ACHN (cell line): Measurements from ENCODE around the gene PCDHGA11.
A peak's percentile ranks its signal among the peaks of the same experiment; 100 is the strongest.
"Not testable (repeated sequence)": the region's sequence is repeated elsewhere in the genome, so short reads cannot be mapped to it uniquely, and the experiment has no call there.

Experiments used
- DNase-seq: peaks from one replicate; pipeline ENCODE4 v3.0.0-alpha.2; 2015
- in situ Hi-C: cut with HindIII; loops from 2 replicates; pipeline ENCODE4 v1.10.0; 2017; ENCODE audit warnings: low sequenced_read_pairs, low pct_ligation_motif_present, low pct_unique_long_range_greater_than_20kb

The PCDHGA11 gene

GRCh38 chr5:141397756-141398551 is 22.9 kb upstream of the PCDHGA11 start, which contains the start of gene PCDHGB5:
Gene PCDHGB5, plus strand, starts transcription at chr5:141397947. Its CDS starts 181 bp downstream, at chr5:141398128.
- in situ Hi-C loops = not testable (repeated sequence)

GRCh38 chr5:141398608-141399007 is 22.2 kb upstream of the PCDHGA11 start:
- in situ Hi-C loops = no loop called here

More at GRCh38 chr5:141397756-141398551, 22.9 kb upstream of the PCDHGA11 start, which contains the start of gene PCDHGB5:
- DNase-seq = not testable (repeated sequence)

GRCh38 chr5:141399555-141400258 is 21.1 kb upstream of the PCDHGA11 start:
- DNase-seq = no peak
- in situ Hi-C loops = no loop called here

More at GRCh38 chr5:141398608-141399007, 22.2 kb upstream of the PCDHGA11 start:
- no peak for DNase-seq

GRCh38 chr5:141402553-141403243 is 18.2 kb upstream of the PCDHGA11 start, which contains the start of gene PCDHGA9:
Gene PCDHGA9, plus strand, starts transcription at chr5:141402778. Its CDS starts 175 bp downstream, at chr5:141402953.
- in situ Hi-C loops = no loop called here
- no peak for DNase-seq

GRCh38 chr5:141403387-141403786 is 17.5 kb upstream of the PCDHGA11 start:
- no peak for DNase-seq
- in situ Hi-C loops = no loop called here

- DNase-seq, in situ Hi-C loops: not testable (repeated sequence)
These were observed 12.9 kb upstream of the PCDHGA11 start, which contains the start of gene PCDHGB6 for GRCh38 chr5:141407790-141408505. Gene PCDHGB6, plus strand, starts transcription at chr5:141408021. Its CDS starts 182 bp downstream, at chr5:141408203.

GRCh38 chr5:141409598-141410306 is 11.1 kb upstream of the PCDHGA11 start:
- DNase-seq = no peak
- in situ Hi-C loops = no loop called here

GRCh38 chr5:141411575-141411974 is 9.3 kb upstream of the PCDHGA11 start:
- in situ Hi-C loops = no loop called here
- DNase-seq = no peak

- in situ Hi-C loops = no loop called here
- DNase-seq = peak; percentile 17
These were observed 7.9 kb upstream of the PCDHGA11 start, which contains the start of gene PCDHGA10 for GRCh38 chr5:141412854-141413539. Gene PCDHGA10, plus strand, starts transcription at chr5:141412987. Its CDS starts 189 bp downstream, at chr5:141413176.

GRCh38 chr5:141413540-141414069 is 7.2 kb upstream of the PCDHGA11 start:
- DNase-seq = no peak
- in situ Hi-C loops = no loop called here

GRCh38 chr5:141414548-141415274 is 6.1 kb upstream of the PCDHGA11 start:
- in situ Hi-C loops, DNase-seq: not testable (repeated sequence)

- in situ Hi-C loops, DNase-seq: not testable (repeated sequence)
These were observed 5.6 kb upstream of the PCDHGA11 start for GRCh38 chr5:141415275-141415618.

GRCh38 chr5:141417494-141418172 is 3.2 kb upstream of the PCDHGA11 start, which contains the start of gene PCDHGB7:
Gene PCDHGB7, plus strand, starts transcription at chr5:141417677. Its CDS starts 183 bp downstream, at chr5:141417860.
- in situ Hi-C loops = not testable (repeated sequence)
- peak; percentile 78 for DNase-seq

GRCh38 chr5:141419074-141419880 is 1.6 kb upstream of the PCDHGA11 start:
- in situ Hi-C loops = no loop called here
- no peak for DNase-seq

GRCh38 chr5:141421489-141421855 is 621 bp downstream of the PCDHGA11 start:
- no peak for DNase-seq
- in situ Hi-C loops = no loop called here
